Keratinocyte (primary cell): ENCODE measurements around the gene TTN. TPM values are rescaled to one million over a fixed set of nuclear protein-coding genes. Genes with fewer than 3 reads are reported as not detected.

Source experiments
- DNase-seq: peaks from one replicate; pipeline ENCODE4 v3.0.0-alpha.2; 2011; ENCODE audit warnings: low read depth, missing footprints, low spot score
- FAIRE-seq: peaks from 2 replicates; lab custom pipeline; 2011; peaks lifted over from hg19 to GRCh38; lab: Jason Lieb, UNC
- H2AFZ ChIP-seq: 2 replicates; pipeline ENCODE4 v1.6.0; 2012; ENCODE audit warnings: low read length, control low read depth, inconsistent platforms; ENCODE audit not compliant: control insufficient read depth
- H3K27ac ChIP-seq: 2 replicates; pipeline ENCODE4 v1.5.1; 2011; ENCODE audit warnings: low read length; ENCODE audit not compliant: control insufficient read depth, insufficient read depth
- H3K27me3 ChIP-seq: 3 replicates; pipeline ENCODE4 v1.6.0; 2011; ENCODE audit warnings: low read length; ENCODE audit not compliant: control insufficient read depth, insufficient read depth; ENCODE audit errors: extremely low read depth
- H3K36me3 ChIP-seq, 2 experiments: 2 replicates in 1 of 2; 3 replicates in 1 of 2; pipeline ENCODE4 v1.5.1; 2011; ENCODE audit warnings: low read length in 2 of 2, mild to moderate bottlenecking in 1 of 2; ENCODE audit not compliant: control insufficient read depth in 2 of 2, insufficient read depth in 2 of 2; ENCODE audit errors: extremely low read depth in 1 of 2
- H3K4me1 ChIP-seq: 3 replicates; pipeline ENCODE4 v1.5.1; 2011; ENCODE audit warnings: low read length; ENCODE audit not compliant: control insufficient read depth, insufficient read depth; ENCODE audit errors: extremely low read depth
- H3K4me2 ChIP-seq: 3 replicates; pipeline ENCODE4 v1.6.0; 2011; ENCODE audit warnings: low read depth, low read length; ENCODE audit not compliant: control insufficient read depth, insufficient read depth; ENCODE audit errors: extremely low read depth
- H3K4me3 ChIP-seq, 3 experiments: fragments of 200-600 bp in 1 of 3; sonication (generic) in 1 of 3; 2 replicates in 2 of 3; 3 replicates in 1 of 3; pipeline ENCODE4 v1.5.1; 2011 to 2016; ENCODE audit warnings: low read length in 3 of 3, mild to moderate bottlenecking in 3 of 3, control low read depth in 2 of 3, inconsistent platforms in 1 of 3, low read depth in 1 of 3, mixed read lengths in 1 of 3, mixed run types in 1 of 3, moderate library complexity in 1 of 3; ENCODE audit not compliant: control insufficient read depth in 2 of 3, insufficient read depth in 2 of 3; ENCODE audit errors: extremely low read depth in 1 of 3
- H3K79me2 ChIP-seq: 2 replicates; pipeline ENCODE4 v1.6.0; 2012; ENCODE audit warnings: low read length; ENCODE audit not compliant: control insufficient read depth, insufficient read depth
- H3K9ac ChIP-seq: 3 replicates; pipeline ENCODE4 v1.6.0; 2011; ENCODE audit warnings: low read length; ENCODE audit not compliant: control insufficient read depth, insufficient read depth; ENCODE audit errors: extremely low read depth
- H3K9me1 ChIP-seq: 3 replicates; pipeline ENCODE4 v1.6.0; 2011; ENCODE audit warnings: low read length; ENCODE audit not compliant: control insufficient read depth, insufficient read depth; ENCODE audit errors: extremely low read depth
- H3K9me3 ChIP-seq: 2 replicates; pipeline ENCODE4 v1.5.1; 2012; ENCODE audit warnings: low read depth, low read length; ENCODE audit not compliant: control insufficient read depth
- H4K20me1 ChIP-seq: 3 replicates; pipeline ENCODE4 v1.6.0; 2011; ENCODE audit warnings: low read length; ENCODE audit not compliant: control insufficient read depth, insufficient read depth; ENCODE audit errors: extremely low read depth
- CTCF ChIP-seq, 3 experiments: IDR thresholded peaks in 1 of 3; conservative IDR thresholded peaks in 1 of 3; optimal IDR thresholded peaks in 1 of 3; 2 replicates in 2 of 3; 3 replicates in 1 of 3; pipeline versions ENCODE3 to v1.5.1; 2011; ENCODE audit warnings: low read length in 3 of 3, mild to moderate bottlenecking in 3 of 3, moderate library complexity in 2 of 3, control low read depth in 1 of 3, inconsistent platforms in 1 of 3; ENCODE audit not compliant: insufficient read depth in 2 of 3; ENCODE audit errors: extremely low read depth in 1 of 3
- EZH2 ChIP-seq: IDR thresholded peaks from one replicate; pipeline ENCODE4 v1.6.1; 2012; ENCODE audit warnings: inconsistent platforms, mild to moderate bottlenecking, low read length, moderate library complexity
- dilution Hi-C: fragments of 300-500 bp; cut with MboI; formaldehyde crosslinking; loops from one replicate; pipeline ENCODE4 v1.7.0; 2020; ENCODE audit warnings: low sequenced_read_pairs; ENCODE audit not compliant: extremely low pct_ligation_motif_present
- polyA plus RNA-seq, 5 experiments: library from polyadenylated mRNA; depleted of rRNA in 3 of 5; stranded (reverse) in 3 of 5; stranded (forward) in 1 of 5; unstranded in 1 of 5; fragments of >200 nt; gene quantifications; 1 replicate in 1 of 5; 2 replicates in 3 of 5; 3 replicates in 1 of 5; pipeline versions ENCODE4 v1.2.1 to v1.2.3, GENCODE V29; 2011 to 2012; ENCODE audit warnings: missing spikeins in 2 of 5, low read depth in 1 of 5, low replicate concordance in 1 of 5

TTN gene
- polyA plus RNA-seq, 1 donor (not counting 4 experiments of a cell fraction or from before 2014, with no cell fraction given) = 0.01 TPM

DNA sequence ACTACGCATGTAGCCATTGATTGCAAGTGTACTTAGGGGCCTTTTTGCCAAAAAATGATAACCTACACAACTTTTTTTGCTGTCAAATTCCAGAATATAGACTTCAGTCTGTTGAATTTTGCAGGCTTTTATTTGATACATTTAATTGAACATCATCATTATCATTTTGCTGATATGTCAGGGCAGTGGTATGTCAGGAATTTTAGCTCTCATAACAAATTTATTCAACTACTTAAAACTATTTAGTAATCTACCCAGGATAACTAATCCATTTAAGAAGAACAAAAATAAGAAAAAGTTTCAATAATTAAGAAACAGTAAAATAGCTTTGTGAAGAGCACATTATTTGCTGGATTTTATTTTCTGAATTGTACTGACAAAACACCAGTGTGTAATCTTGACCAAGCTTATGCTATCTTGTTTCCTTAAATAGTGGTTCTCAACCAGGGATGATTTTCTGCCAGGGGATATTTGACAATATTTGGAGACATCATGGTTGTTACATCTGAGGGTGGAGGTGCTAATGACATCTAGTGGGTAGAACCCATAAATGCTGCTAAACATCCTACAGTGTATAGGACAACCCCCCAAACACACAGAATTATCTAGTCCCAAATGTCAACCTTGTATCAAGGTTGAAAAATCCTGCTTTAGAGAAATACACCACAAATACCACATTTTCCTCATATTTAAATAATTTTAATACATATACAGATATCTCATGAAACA, 12.1 kb upstream of the TTN start:
- Histone ChIP-seq H3K36me3 (no peaks in the 10 kb centered on the region), H4K20me1 (no peaks in the 10 kb centered on the region), H3K4me1 (no peaks in the 10 kb centered on the region), H3K27me3 (no peaks in the 10 kb centered on the region), H3K9me1 (no peaks in the 10 kb centered on the region), H3K4me3 (no peak overlapping the region), H3K79me2 (no peaks in the 10 kb centered on the region), H3K27ac (no peak overlapping the region), H2AFZ (no peak overlapping the region), H3K9me3 (no peaks in the 10 kb centered on the region), H3K4me2 (no peak overlapping the region), H3K9ac (no peak overlapping the region)
- no peak for TF ChIP-seq EZH2
- no peak for TF ChIP-seq CTCF (optimal IDR thresholded peaks at IDR 0.05 in 1 of 3, IDR thresholded peaks at IDR 0.05 in 1 of 3, conservative IDR thresholded peaks at IDR 0.05 in 1 of 3; ENCODE audit: extremely low read depth in 1 of 3, insufficient read depth in 2 of 3, low read length in 3 of 3)
- no peak for FAIRE-seq
- dilution Hi-C loops = loop anchor here (25.0 kb wide), 1 partner anchor 93 kb away; no protein-coding TSS in a partner anchor
- no peak for DNase-seq

DNA sequence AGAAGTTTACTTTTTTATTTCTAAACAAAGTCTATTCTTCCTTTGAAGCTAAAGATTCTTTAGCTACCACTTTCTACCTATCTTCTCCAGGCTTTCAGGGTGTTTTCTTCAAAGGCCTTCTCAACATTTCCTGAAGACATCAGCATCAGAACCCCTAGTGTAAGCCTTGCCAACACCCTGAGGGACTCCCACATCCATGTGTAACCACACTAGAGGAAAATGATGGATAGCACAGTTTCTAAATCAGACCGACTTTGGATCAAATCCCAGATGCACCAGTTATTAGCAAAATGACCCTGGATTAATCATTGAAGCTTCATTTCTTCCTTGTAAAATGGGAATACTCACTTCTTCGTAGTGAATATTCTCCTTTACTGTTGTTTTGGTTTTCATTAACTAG, 4.7 kb upstream of the TTN start:
- H4K20me1 ChIP-seq = no peaks in the 10 kb centered on the region
- FAIRE-seq = no peak
- DNase-seq = no peak
- no peaks in the 10 kb centered on the region for H3K79me2 ChIP-seq
- H3K27ac ChIP-seq = no peak overlapping the region
- no peaks in the 10 kb centered on the region for H3K9me1 ChIP-seq
- no peak overlapping the region for H3K4me3 ChIP-seq
- H3K9ac ChIP-seq = no peak overlapping the region
- no peaks in the 10 kb centered on the region for H3K9me3 ChIP-seq
- H3K36me3 ChIP-seq = no peaks in the 10 kb centered on the region
- no peak overlapping the region for H3K4me2 ChIP-seq
- dilution Hi-C loops = loop anchor here (25.0 kb wide), 1 partner anchor 100 kb away; no protein-coding TSS in a partner anchor
- no peaks in the 10 kb centered on the region for H3K27me3 ChIP-seq
- H3K4me1 ChIP-seq = no peaks in the 10 kb centered on the region
- H2AFZ ChIP-seq = no peak overlapping the region
- no peak for TF ChIP-seq EZH2
- TF ChIP-seq CTCF (optimal IDR thresholded peaks at IDR 0.05 in 1 of 3, IDR thresholded peaks at IDR 0.05 in 1 of 3, conservative IDR thresholded peaks at IDR 0.05 in 1 of 3; ENCODE audit: extremely low read depth in 1 of 3, insufficient read depth in 2 of 3, low read length in 3 of 3) = no peak
